Measurements from ENCODE around the gene NDUFS4. TPM values are rescaled to one million over a fixed set of nuclear protein-coding genes. Genes with fewer than 3 reads are reported as not detected.
"Not testable (repeated sequence)": the region's sequence is repeated elsewhere in the genome, so short reads cannot be mapped to it uniquely, and the experiment has no call there.

The NDUFS4 gene
- polyA plus RNA-seq = 100 to 1,000 TPM in 3 of 4 donors, 10 to 100 TPM in 1; 95.0 to 142 (median 125) TPM
- long read RNA-seq, donor 1, transcript NDUFS4-201 (5 exons, 675 nt) = major isoform, 165 of 187 reads
- long read RNA-seq, donor 1, partial matches to known transcripts = 18 of 187 reads
- long read RNA-seq, donor 1, other reads (novel, unspliced or antisense) = 0 of 187 reads
- long read RNA-seq, donor 2, transcript NDUFS4-201 (5 exons, 675 nt) = major isoform, 43 of 44 reads
- long read RNA-seq, donor 2, partial matches to known transcripts = 0 of 44 reads
- long read RNA-seq, donor 2, other reads (novel, unspliced or antisense) = 0 of 44 reads
- long read RNA-seq, donor 3, transcript NDUFS4-201 (5 exons, 675 nt) = major isoform, 63 of 86 reads
- long read RNA-seq, donor 3, partial matches to known transcripts = 22 of 86 reads
- long read RNA-seq, donor 3, other reads (novel, unspliced or antisense) = 0 of 86 reads
- long read RNA-seq, donor 4, partial matches to known transcripts = 0 of 3 reads
- long read RNA-seq, donor 4, other reads (novel, unspliced or antisense) = 0 of 3 reads
- long read RNA-seq, donor 5, transcript NDUFS4-201 (5 exons, 675 nt) = major isoform, 19 of 20 reads
- long read RNA-seq, donor 5, partial matches to known transcripts = 0 of 20 reads
- long read RNA-seq, donor 5, other reads (novel, unspliced or antisense) = 0 of 20 reads
- long read RNA-seq, donor 6, transcript NDUFS4-201 (5 exons, 675 nt) = major isoform, 60 of 64 reads
- long read RNA-seq, donor 6, partial matches to known transcripts = 0 of 64 reads
- long read RNA-seq, donor 6, other reads (novel, unspliced or antisense) = 0 of 64 reads
- long read RNA-seq, donor 7, transcript NDUFS4-204 (6 exons, 833 nt) = minor isoform, 5 of 202 reads
- long read RNA-seq, donor 7, transcript NDUFS4-203 (4 exons, 559 nt) = minor isoform, 6 of 202 reads
- long read RNA-seq, donor 7, transcript NDUFS4-201 (5 exons, 675 nt) = major isoform, 174 of 202 reads
- long read RNA-seq, donor 7, partial matches to known transcripts = 15 of 202 reads
- long read RNA-seq, donor 7, other reads (novel, unspliced or antisense) = 0 of 202 reads
- long read RNA-seq, donor 8, transcript NDUFS4-201 (5 exons, 675 nt) = major isoform, 10 of 10 reads
- long read RNA-seq, donor 8, partial matches to known transcripts = 0 of 10 reads
- long read RNA-seq, donor 8, other reads (novel, unspliced or antisense) = 0 of 10 reads
- long read RNA-seq, donor 9, transcript NDUFS4-201 (5 exons, 675 nt) = major isoform, 21 of 21 reads
- long read RNA-seq, donor 9, partial matches to known transcripts = 0 of 21 reads
- long read RNA-seq, donor 9, other reads (novel, unspliced or antisense) = 0 of 21 reads
- long read RNA-seq, donor 10, transcript NDUFS4-201 (5 exons, 675 nt) = major isoform, 90 of 102 reads
- long read RNA-seq, donor 10, partial matches to known transcripts = 5 of 102 reads
- long read RNA-seq, donor 10, other reads (novel, unspliced or antisense) = 0 of 102 reads

DNA sequence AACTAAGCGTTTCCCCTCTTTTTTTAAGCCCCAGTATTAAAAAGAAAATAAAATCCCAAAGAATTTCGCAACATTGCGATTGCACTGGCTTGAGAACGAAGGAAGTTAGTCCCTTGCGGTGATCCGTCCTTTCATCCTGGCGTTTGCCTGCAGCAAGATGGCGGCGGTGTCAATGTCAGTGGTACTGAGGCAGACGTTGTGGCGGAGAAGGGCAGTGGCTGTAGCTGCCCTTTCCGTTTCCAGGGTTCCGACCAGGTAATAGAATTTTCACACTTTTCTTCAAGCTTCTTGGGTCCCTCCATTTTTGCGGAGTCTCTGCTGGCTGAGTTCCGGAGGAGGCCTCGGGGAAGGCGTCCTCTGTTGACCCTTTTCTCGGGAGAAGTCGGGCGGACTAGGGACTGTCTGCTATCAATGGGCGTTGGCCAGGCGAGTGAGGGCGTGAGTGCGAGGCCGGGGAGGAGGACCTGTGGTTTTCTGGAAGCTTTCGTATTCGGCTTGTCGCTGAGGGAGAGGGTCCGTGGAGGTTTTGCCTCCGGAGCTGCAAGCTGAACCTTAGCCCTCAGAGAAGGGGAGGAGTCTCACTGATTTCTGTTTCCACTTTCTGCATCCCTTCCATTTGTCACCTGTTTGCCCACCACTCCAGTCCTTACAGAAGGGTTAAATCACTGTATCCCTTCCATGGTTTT lies at the start of gene NDUFS4:
Gene NDUFS4, plus strand, starts transcription at position 134 of the 686 bp plus-strand sequence. Its CDS starts 24 bp downstream, at position 158.
- Histone ChIP-seq H3K4me1 (ENCODE audit: control insufficient read depth in 3 of 3, insufficient read depth in 2 of 3, low read depth in 1 of 3, low read length in 2 of 3) (no peaks in the 10 kb centered on the region), H3K4me3 (ENCODE audit: low read depth in 1 of 3, low read length in 3 of 3) (peak within 1 kb of the TSS; percentile 63 to 83 (median 75)), H3K36me3 (ENCODE audit: control insufficient read depth in 3 of 3, insufficient read depth in 2 of 3, low read depth in 1 of 3, low read length in 3 of 3) (peaks cover 0 to 2% (median 2%) of the 10 kb centered on the region in 3 donors), H3K27ac (ENCODE audit: low read depth in 1 of 3, low read length in 2 of 3) (peak within 1 kb of the TSS; percentile 89 to 96 (median 94)), H3K9me3 (ENCODE audit: control insufficient read depth in 2 of 2, insufficient read depth in 1 of 2, low read depth in 1 of 2, low read length in 1 of 2) (no peaks in the 10 kb centered on the region), H3K27me3 (ENCODE audit: control insufficient read depth in 3 of 3, insufficient read depth in 3 of 3, low read length in 3 of 3) (peaks cover 0 to 3% (median 0%) of the 10 kb centered on the region in 3 donors)
- no peak for FAIRE-seq
- peak; percentile 87 to 96 for DNase-seq
- WGBS, 3 donors = 0 to 1% (median 0%) methylated on average over 30 of the region's 30 CpGs

DNA sequence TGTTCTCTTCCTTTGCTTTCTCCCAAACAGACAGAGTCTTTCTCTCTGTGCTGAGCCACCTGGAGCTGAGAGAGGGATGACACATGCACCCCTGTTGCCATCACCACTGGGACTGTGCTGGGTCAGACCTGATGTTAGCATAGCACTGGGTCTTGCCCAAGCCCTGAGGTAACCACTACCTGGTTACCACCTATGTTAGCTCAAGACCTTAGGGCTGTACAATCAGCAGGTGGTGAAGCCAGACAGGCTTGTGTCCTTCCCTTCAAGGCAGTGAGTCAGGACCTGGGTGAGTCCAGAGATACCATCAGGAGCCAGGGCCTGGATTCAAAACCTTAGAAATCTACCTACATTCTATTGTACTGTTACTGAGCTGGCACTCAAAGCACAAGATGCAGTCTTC lies 47.9 kb upstream of the NDUFS4 start:
- FAIRE-seq (no peak), DNase-seq (no peak)
- Histone ChIP-seq H3K36me3 (ENCODE audit: control insufficient read depth in 3 of 3, insufficient read depth in 2 of 3, low read depth in 1 of 3, low read length in 3 of 3) (no peaks in the 10 kb centered on the region), H3K4me3 (ENCODE audit: low read depth in 1 of 3, low read length in 3 of 3) (no peak overlapping the region), H3K27ac (ENCODE audit: low read depth in 1 of 3, low read length in 2 of 3) (no peak overlapping the region), H3K27me3 (ENCODE audit: control insufficient read depth in 3 of 3, insufficient read depth in 3 of 3, low read length in 3 of 3) (peaks cover 0 to 2% (median 0%) of the 10 kb centered on the region in 3 donors), H3K9me3 (ENCODE audit: control insufficient read depth in 2 of 2, insufficient read depth in 1 of 2, low read depth in 1 of 2, low read length in 1 of 2) (peaks cover 0 to 7% of the 10 kb centered on the region in 2 donors), H3K4me1 (ENCODE audit: control insufficient read depth in 3 of 3, insufficient read depth in 2 of 3, low read depth in 1 of 3, low read length in 2 of 3) (no peaks in the 10 kb centered on the region)

DNA sequence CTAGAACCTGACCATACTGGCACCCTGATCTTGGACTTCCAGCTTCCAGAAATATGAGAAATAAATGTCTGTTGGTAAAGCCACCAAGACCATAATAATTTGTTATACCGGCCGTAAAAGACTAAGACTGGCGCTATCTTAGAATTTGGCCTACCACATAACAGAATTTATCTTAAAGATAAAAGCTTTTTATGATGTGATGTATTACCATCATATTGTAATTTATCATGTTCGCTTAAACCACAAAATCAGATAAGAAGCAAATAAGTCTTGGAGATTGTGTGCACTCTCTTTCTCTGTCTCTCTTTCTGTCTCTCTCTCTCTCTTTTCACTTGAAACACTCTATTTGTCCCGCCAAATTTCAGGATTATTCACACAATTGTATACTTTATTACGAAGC lies 44.5 kb upstream of the NDUFS4 start:
- no peak for FAIRE-seq
- DNase-seq = no peak
- H3K4me3 ChIP-seq (ENCODE audit: low read depth in 1 of 3, low read length in 3 of 3) = no peak overlapping the region
- H3K27ac ChIP-seq (ENCODE audit: low read depth in 1 of 3, low read length in 2 of 3) = no peak overlapping the region
- WGBS, 3 donors = 24 to 66% (median 42%) methylated on average over 6 of the region's 6 CpGs
- no peaks in the 10 kb centered on the region for H3K27me3 ChIP-seq (ENCODE audit: control insufficient read depth in 3 of 3, insufficient read depth in 3 of 3, low read length in 3 of 3)
- no peaks in the 10 kb centered on the region for H3K4me1 ChIP-seq (ENCODE audit: control insufficient read depth in 3 of 3, insufficient read depth in 2 of 3, low read depth in 1 of 3, low read length in 2 of 3)
- no peaks in the 10 kb centered on the region for H3K36me3 ChIP-seq (ENCODE audit: control insufficient read depth in 3 of 3, insufficient read depth in 2 of 3, low read depth in 1 of 3, low read length in 3 of 3)
- no peaks in the 10 kb centered on the region for H3K9me3 ChIP-seq (ENCODE audit: control insufficient read depth in 2 of 2, insufficient read depth in 1 of 2, low read depth in 1 of 2, low read length in 1 of 2)

DNA sequence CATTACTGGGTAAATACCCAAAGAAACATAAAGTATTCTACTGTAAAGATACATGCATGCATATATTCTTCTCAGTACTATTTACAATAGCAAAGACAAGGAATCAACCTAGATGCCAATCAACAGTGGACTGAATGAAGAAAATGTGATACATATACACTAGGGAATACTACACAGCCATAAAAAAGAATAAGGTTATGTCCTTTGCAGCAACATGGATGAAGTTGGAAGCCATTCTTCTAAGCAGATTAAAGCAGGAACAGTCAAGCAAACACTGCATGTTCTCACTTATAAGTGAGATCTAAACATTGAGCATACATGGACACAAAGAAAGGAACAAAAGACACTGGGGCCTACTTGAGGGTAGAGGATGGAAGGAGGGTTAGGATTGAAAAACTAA lies 39.6 kb upstream of the NDUFS4 start:
- Histone ChIP-seq H3K4me1 (ENCODE audit: control insufficient read depth in 3 of 3, insufficient read depth in 2 of 3, low read depth in 1 of 3, low read length in 2 of 3) (no peaks in the 10 kb centered on the region), H3K4me3 (ENCODE audit: low read depth in 1 of 3, low read length in 3 of 3) (no peak overlapping the region), H3K9me3 (ENCODE audit: control insufficient read depth in 2 of 2, insufficient read depth in 1 of 2, low read depth in 1 of 2, low read length in 1 of 2) (no peaks in the 10 kb centered on the region), H3K27ac (ENCODE audit: low read depth in 1 of 3, low read length in 2 of 3) (no peak overlapping the region), H3K27me3 (ENCODE audit: control insufficient read depth in 3 of 3, insufficient read depth in 3 of 3, low read length in 3 of 3) (no peaks in the 10 kb centered on the region), H3K36me3 (ENCODE audit: control insufficient read depth in 3 of 3, insufficient read depth in 2 of 3, low read depth in 1 of 3, low read length in 3 of 3) (no peaks in the 10 kb centered on the region)
- no peak for DNase-seq
- no peak for FAIRE-seq

DNA sequence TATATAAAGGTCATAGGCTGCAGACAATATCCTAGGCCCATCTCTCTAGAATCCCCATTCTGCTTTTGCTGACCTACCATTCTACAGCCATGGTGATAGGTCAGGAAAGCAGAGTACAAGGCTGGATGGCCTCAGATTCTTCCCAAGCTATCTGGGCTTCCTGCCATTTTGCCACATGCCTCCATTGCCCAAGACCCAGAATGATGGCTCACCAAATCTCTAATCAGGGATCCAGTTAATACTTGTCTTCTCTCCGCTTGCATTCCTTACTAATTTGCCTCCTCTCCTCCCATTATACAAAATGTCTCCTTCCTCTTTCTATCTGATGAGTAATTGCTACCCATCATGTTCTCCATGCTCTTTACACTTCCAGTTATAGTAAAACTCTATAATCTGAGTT lies 22.7 kb upstream of the NDUFS4 start:
- H3K9me3 ChIP-seq (ENCODE audit: control insufficient read depth in 2 of 2, insufficient read depth in 1 of 2, low read depth in 1 of 2, low read length in 1 of 2) = no peaks in the 10 kb centered on the region
- 90 to 100% (median 93%) methylated on average over 1 of the region's 1 CpG for WGBS, 3 donors
- no peak overlapping the region for H3K27ac ChIP-seq (ENCODE audit: low read depth in 1 of 3, low read length in 2 of 3)
- no peak for FAIRE-seq
- H3K27me3 ChIP-seq (ENCODE audit: control insufficient read depth in 3 of 3, insufficient read depth in 3 of 3, low read length in 3 of 3) = no peaks in the 10 kb centered on the region
- H3K4me3 ChIP-seq (ENCODE audit: low read depth in 1 of 3, low read length in 3 of 3) = no peak overlapping the region
- no peaks in the 10 kb centered on the region for H3K4me1 ChIP-seq (ENCODE audit: control insufficient read depth in 3 of 3, insufficient read depth in 2 of 3, low read depth in 1 of 3, low read length in 2 of 3)
- DNase-seq = no peak
- H3K36me3 ChIP-seq (ENCODE audit: control insufficient read depth in 3 of 3, insufficient read depth in 2 of 3, low read depth in 1 of 3, low read length in 3 of 3) = no peaks in the 10 kb centered on the region

DNA sequence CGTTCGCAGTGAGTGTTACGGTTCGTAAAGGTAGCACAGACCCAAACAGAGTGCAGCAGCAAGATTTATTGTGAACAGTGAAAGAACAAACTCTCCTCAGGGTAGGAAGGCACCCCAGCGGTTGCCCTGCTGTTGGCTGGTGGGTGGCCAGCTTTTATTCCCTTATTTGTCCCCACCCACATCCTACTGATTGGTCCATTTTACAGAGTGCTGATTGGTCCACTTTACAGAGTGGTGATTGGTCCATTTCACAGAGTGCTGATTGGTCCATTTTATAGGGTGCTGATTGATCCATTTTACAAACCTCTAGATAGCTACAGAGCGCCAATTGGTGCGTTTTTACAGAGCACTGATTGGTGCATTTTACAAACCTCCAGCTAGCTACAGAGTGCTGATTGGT lies 19.7 kb upstream of the NDUFS4 start:
- 95 to 98% (median 97%) methylated on average over 7 of the region's 7 CpGs for WGBS, 3 donors
- H3K4me1 ChIP-seq (ENCODE audit: control insufficient read depth in 3 of 3, insufficient read depth in 2 of 3, low read depth in 1 of 3, low read length in 2 of 3); DNase-seq; FAIRE-seq; H3K36me3 ChIP-seq (ENCODE audit: control insufficient read depth in 3 of 3, insufficient read depth in 2 of 3, low read depth in 1 of 3, low read length in 3 of 3); H3K27me3 ChIP-seq (ENCODE audit: control insufficient read depth in 3 of 3, insufficient read depth in 3 of 3, low read length in 3 of 3); H3K27ac ChIP-seq (ENCODE audit: low read depth in 1 of 3, low read length in 2 of 3); H3K4me3 ChIP-seq (ENCODE audit: low read depth in 1 of 3, low read length in 3 of 3); H3K9me3 ChIP-seq (ENCODE audit: control insufficient read depth in 2 of 2, insufficient read depth in 1 of 2, low read depth in 1 of 2, low read length in 1 of 2): not testable (repeated sequence)

DNA sequence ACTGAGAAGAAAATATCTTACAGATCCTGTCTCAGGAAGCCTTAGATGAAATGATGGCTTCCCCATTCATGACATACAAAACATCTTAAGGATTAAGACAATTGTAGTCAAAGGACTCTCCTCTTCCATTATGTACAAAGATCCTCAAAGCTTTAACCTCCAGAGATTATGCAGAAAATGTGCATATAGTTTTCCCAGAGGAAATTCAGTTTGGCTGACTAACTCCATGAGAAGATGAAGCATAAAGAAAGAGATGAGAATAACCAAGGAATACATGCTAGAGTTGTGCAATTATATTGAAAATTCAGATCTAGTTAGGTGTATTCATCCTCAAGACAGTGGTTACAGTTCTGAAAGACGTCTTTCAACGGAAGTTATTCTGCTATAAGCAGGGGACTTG lies 18.6 kb upstream of the NDUFS4 start:
- Histone ChIP-seq H3K27me3 (ENCODE audit: control insufficient read depth in 3 of 3, insufficient read depth in 3 of 3, low read length in 3 of 3) (no peaks in the 10 kb centered on the region), H3K36me3 (ENCODE audit: control insufficient read depth in 3 of 3, insufficient read depth in 2 of 3, low read depth in 1 of 3, low read length in 3 of 3) (no peaks in the 10 kb centered on the region), H3K9me3 (ENCODE audit: control insufficient read depth in 2 of 2, insufficient read depth in 1 of 2, low read depth in 1 of 2, low read length in 1 of 2) (no peaks in the 10 kb centered on the region), H3K4me3 (ENCODE audit: low read depth in 1 of 3, low read length in 3 of 3) (no peak overlapping the region), H3K4me1 (ENCODE audit: control insufficient read depth in 3 of 3, insufficient read depth in 2 of 3, low read depth in 1 of 3, low read length in 2 of 3) (peaks cover 0 to 1% (median 0%) of the 10 kb centered on the region in 3 donors), H3K27ac (ENCODE audit: low read depth in 1 of 3, low read length in 2 of 3) (no peak overlapping the region)
- WGBS, 3 donors = 91 to 92% (median 92%) methylated on average over 2 of the region's 2 CpGs
- no peak for FAIRE-seq
- no peak for DNase-seq

Data from small intestine (tissue), 16 donors.